ENCODE measurements around the gene LRRC3.

Gene LRRC3

GRCh38 chr21:44466996-44467858 lies 11.9 kb downstream of the LRRC3 start:
- Histone ChIP-seq H3F3A (ENCODE audit: insufficient read depth, low read length) (no peaks in the 10 kb centered on the region), H3K27me3 (replicated peaks; ENCODE audit: insufficient read depth, low read length) (peaks cover 74% of the 10 kb centered on the region), H4K20me1 (ENCODE audit: insufficient read depth, low read length) (no peaks in the 10 kb centered on the region), H3K9me3 (replicated peaks; ENCODE audit: insufficient read depth, low read length) (no peaks in the 10 kb centered on the region), H3K36me3 (replicated peaks; ENCODE audit: insufficient read depth, low read length) (no peaks in the 10 kb centered on the region), H3K79me2 (ENCODE audit: low read length) (no peaks in the 10 kb centered on the region), H3K4me2 (ENCODE audit: low read depth, low read length) (no peak overlapping the region), H3K9me2 (replicated peaks; ENCODE audit: insufficient read depth, low read length) (no peaks in the 10 kb centered on the region), H3K27ac (ENCODE audit: low read length) (no peak overlapping the region), H3K4me1 (ENCODE audit: low read length) (no peaks in the 10 kb centered on the region), H3K4me3 (ENCODE audit: low read length) (no peak overlapping the region), H3K9ac (ENCODE audit: low read length) (no peak overlapping the region), H2AFZ (ENCODE audit: low read length) (no peak overlapping the region)
- DNase-seq, result no peak
- TF ChIP-seq EZH2 (optimal IDR thresholded peaks at IDR 0.05; ENCODE audit: low read depth, low read length), result no peak
- no peak for TF ChIP-seq CTCF (IDR thresholded peaks at IDR 0.05; ENCODE audit: low read length)
- no peak for TF ChIP-seq EZH2phosphoT487 (IDR thresholded peaks at IDR 0.05; ENCODE audit: low read length)

GRCh38 chr21:44467859-44468195 lies 12.5 kb downstream of the LRRC3 start:
- H3K4me2 ChIP-seq (ENCODE audit: low read depth, low read length), result no peak overlapping the region
- no peaks in the 10 kb centered on the region for H3K9me2 ChIP-seq (replicated peaks; ENCODE audit: insufficient read depth, low read length)
- H4K20me1 ChIP-seq (ENCODE audit: insufficient read depth, low read length), result no peaks in the 10 kb centered on the region
- no peak for DNase-seq
- H3F3A ChIP-seq (ENCODE audit: insufficient read depth, low read length), result no peaks in the 10 kb centered on the region
- H3K27me3 ChIP-seq (replicated peaks; ENCODE audit: insufficient read depth, low read length), result peaks cover 68% of the 10 kb centered on the region
- no peak overlapping the region for H3K27ac ChIP-seq (ENCODE audit: low read length)
- H3K4me3 ChIP-seq (ENCODE audit: low read length), result no peak overlapping the region
- no peaks in the 10 kb centered on the region for H3K4me1 ChIP-seq (ENCODE audit: low read length)
- no peaks in the 10 kb centered on the region for H3K79me2 ChIP-seq (ENCODE audit: low read length)
- H3K9me3 ChIP-seq (replicated peaks; ENCODE audit: insufficient read depth, low read length), result no peaks in the 10 kb centered on the region
- no peak overlapping the region for H2AFZ ChIP-seq (ENCODE audit: low read length)
- TF ChIP-seq CTCF (IDR thresholded peaks at IDR 0.05; ENCODE audit: low read length), result no peak
- no peak for TF ChIP-seq EZH2 (optimal IDR thresholded peaks at IDR 0.05; ENCODE audit: low read depth, low read length)
- TF ChIP-seq EZH2phosphoT487 (IDR thresholded peaks at IDR 0.05; ENCODE audit: low read length), result no peak
- no peak overlapping the region for H3K9ac ChIP-seq (ENCODE audit: low read length)
- no peaks in the 10 kb centered on the region for H3K36me3 ChIP-seq (replicated peaks; ENCODE audit: insufficient read depth, low read length)

- peaks cover 39% of the 10 kb centered on the region for H3K27me3 ChIP-seq (replicated peaks; ENCODE audit: insufficient read depth, low read length)
- no peaks in the 10 kb centered on the region for H3K9me2 ChIP-seq (replicated peaks; ENCODE audit: insufficient read depth, low read length)
- no peak for DNase-seq
- no peaks in the 10 kb centered on the region for H3K79me2 ChIP-seq (ENCODE audit: low read length)
- H4K20me1 ChIP-seq (ENCODE audit: insufficient read depth, low read length), result no peaks in the 10 kb centered on the region
- H3K36me3 ChIP-seq (replicated peaks; ENCODE audit: insufficient read depth, low read length), result no peaks in the 10 kb centered on the region
- no peak overlapping the region for H2AFZ ChIP-seq (ENCODE audit: low read length)
- no peaks in the 10 kb centered on the region for H3K9me3 ChIP-seq (replicated peaks; ENCODE audit: insufficient read depth, low read length)
- TF ChIP-seq CTCF (IDR thresholded peaks at IDR 0.05; ENCODE audit: low read length) (no peak), EZH2 (optimal IDR thresholded peaks at IDR 0.05; ENCODE audit: low read depth, low read length) (no peak), EZH2phosphoT487 (IDR thresholded peaks at IDR 0.05; ENCODE audit: low read length) (no peak)
- no peaks in the 10 kb centered on the region for H3F3A ChIP-seq (ENCODE audit: insufficient read depth, low read length)
- no peaks in the 10 kb centered on the region for H3K4me1 ChIP-seq (ENCODE audit: low read length)
- H3K4me3 ChIP-seq (ENCODE audit: low read length), result no peak overlapping the region
- no peak overlapping the region for H3K4me2 ChIP-seq (ENCODE audit: low read depth, low read length)
- H3K9ac ChIP-seq (ENCODE audit: low read length), result no peak overlapping the region
- no peak overlapping the region for H3K27ac ChIP-seq (ENCODE audit: low read length)
These were observed 16.0 kb downstream of the LRRC3 start for GRCh38 chr21:44471341-44471740.

All from MM.1S (cell line).